HepG2 (cell line): ENCODE measurements around the gene TMC2.

ENCODE experiments used
- CBX1 ChIP-seq: IDR thresholded peaks from one replicate; pipeline ENCODE4 v1.6.1; 2016; ENCODE audit warnings: antibody characterized with exemption, low read depth
- ZNF619 ChIP-seq: sonication (generic); formaldehyde crosslinking; IDR thresholded peaks from 2 replicates; pipeline ENCODE4 v1.4.0; 2020; ENCODE audit warnings: mild to moderate bottlenecking, missing genetic modification reagents

- TF ChIP-seq CBX1 (no peak), ZNF619 (no peak)
Measured at GRCh38 chr20:2680046-2680445, 143.7 kb downstream of the TMC2 start.
